ENCODE results near the gene ALG1L2. TPM values are rescaled to one million over a fixed set of nuclear protein-coding genes. Genes with fewer than 3 reads are reported as not detected.
"Not testable (repeated sequence)": the region's sequence is repeated elsewhere in the genome, so short reads cannot be mapped to it uniquely, and the experiment has no call there.

Gene ALG1L2
- total RNA-seq, 1 donor from 2014 or later, result 3.5 TPM

DNA sequence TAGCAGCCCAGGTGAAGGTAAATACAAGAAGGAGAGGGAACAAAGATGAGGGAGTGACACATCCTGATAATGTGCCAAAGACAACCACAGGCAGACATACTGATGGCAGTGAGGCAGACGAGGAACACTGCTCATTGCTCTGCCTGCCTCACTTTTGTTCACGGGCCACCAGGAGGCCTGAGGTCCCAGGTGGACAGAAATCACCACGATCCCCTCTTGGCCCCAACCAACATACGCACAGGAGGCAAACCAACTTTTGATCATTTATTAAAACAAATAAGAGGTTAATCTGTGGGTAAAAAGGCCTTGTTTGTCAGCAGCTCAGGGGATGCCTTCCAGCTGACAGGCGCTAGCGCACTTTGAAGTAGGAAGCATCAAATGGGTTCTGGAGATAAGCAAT, 4.2 kb downstream of the ALG1L2 start:
- Mint-ChIP-seq H3K4me1 (peaks cover 4% of the 10 kb centered on the region), H3K36me3 (ENCODE audit: low read depth) (no peaks in the 10 kb centered on the region), H3K27ac (no peak overlapping the region), H3K9me3 (no peaks in the 10 kb centered on the region), H3K27me3 (peaks cover 8% of the 10 kb centered on the region), H3K4me3 (no peak overlapping the region)
- TF ChIP-seq, protein P1, sequence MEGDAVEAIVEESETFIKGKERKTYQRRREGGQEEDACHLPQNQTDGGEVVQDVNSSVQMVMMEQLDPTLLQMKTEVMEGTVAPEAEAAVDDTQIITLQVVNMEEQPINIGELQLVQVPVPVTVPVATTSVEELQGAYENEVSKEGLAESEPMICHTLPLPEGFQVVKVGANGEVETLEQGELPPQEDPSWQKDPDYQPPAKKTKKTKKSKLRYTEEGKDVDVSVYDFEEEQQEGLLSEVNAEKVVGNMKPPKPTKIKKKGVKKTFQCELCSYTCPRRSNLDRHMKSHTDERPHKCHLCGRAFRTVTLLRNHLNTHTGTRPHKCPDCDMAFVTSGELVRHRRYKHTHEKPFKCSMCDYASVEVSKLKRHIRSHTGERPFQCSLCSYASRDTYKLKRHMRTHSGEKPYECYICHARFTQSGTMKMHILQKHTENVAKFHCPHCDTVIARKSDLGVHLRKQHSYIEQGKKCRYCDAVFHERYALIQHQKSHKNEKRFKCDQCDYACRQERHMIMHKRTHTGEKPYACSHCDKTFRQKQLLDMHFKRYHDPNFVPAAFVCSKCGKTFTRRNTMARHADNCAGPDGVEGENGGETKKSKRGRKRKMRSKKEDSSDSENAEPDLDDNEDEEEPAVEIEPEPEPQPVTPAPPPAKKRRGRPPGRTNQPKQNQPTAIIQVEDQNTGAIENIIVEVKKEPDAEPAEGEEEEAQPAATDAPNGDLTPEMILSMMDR (IDR thresholded peaks at IDR 0.05), result no peak
- ATAC-seq (ENCODE audit: low read depth) (no peak), DNase-seq (no peak)
- ChIA-PET CTCF (no interaction called here), POLR2A (no interaction called here)
- intact Hi-C loops (cut with micrococcal nuclease), result no loop called here

DNA sequence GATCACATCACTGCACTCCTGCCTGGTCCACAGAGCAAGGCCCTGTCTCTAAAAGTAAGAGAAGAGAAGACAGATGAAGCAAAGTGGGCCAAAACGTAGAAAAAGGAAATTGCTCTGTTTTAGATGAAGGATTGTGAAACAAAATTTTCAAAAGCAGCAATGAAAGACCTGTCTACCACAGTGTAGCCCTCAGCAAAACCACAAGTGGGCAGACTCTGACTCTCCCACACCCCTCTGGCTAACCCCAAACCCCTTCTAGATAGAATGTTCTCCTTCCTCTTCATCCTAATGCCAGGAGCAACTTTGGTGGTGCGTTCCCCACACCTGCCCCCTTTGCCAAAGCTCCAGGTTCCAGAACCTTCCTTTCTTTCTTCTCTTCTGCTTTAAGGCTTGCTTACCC, 5.0 kb downstream of the ALG1L2 start:
- CTCF ChIA-PET; H3K27ac Mint-ChIP-seq; H3K4me3 Mint-ChIP-seq; H3K36me3 Mint-ChIP-seq (ENCODE audit: low read depth); POLR2A ChIA-PET; ATAC-seq (ENCODE audit: low read depth); H3K9me3 Mint-ChIP-seq; intact Hi-C loops (cut with micrococcal nuclease); DNase-seq; H3K27me3 Mint-ChIP-seq; H3K4me1 Mint-ChIP-seq: not testable (repeated sequence)

DNA sequence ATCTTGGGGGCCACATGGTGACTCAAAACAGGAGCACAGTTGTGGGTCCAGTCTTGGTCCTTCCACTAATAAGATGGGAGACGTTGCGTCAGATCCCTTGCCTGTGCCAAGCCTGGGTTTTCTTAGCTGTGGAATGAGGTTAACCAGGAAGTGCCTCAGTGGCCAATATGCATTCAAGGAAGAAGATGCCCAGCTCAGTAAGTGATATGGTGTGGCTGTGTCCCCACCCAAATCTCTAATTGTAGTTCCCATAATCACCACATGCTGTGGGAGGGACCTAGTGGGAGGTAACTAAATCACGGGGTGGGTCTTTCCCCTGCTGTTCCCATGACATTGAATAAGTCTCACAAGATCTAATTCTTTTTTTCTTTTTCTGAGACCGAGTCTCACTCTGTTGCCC, 6.4 kb downstream of the ALG1L2 start:
- H3K36me3 Mint-ChIP-seq (ENCODE audit: low read depth), result no peaks in the 10 kb centered on the region
- DNase-seq (no peak), ATAC-seq (ENCODE audit: low read depth) (no peak)
- H3K4me1 Mint-ChIP-seq, result peaks cover 5% of the 10 kb centered on the region
- TF ChIP-seq, protein P1 (IDR thresholded peaks at IDR 0.05), result no peak
- intact Hi-C loops (cut with micrococcal nuclease), result no loop called here
- no peak overlapping the region for H3K4me3 Mint-ChIP-seq
- H3K9me3 Mint-ChIP-seq, result no peaks in the 10 kb centered on the region
- no peaks in the 10 kb centered on the region for H3K27me3 Mint-ChIP-seq
- ChIA-PET CTCF (no interaction called here), POLR2A (no interaction called here)
- no peak overlapping the region for H3K27ac Mint-ChIP-seq

DNA sequence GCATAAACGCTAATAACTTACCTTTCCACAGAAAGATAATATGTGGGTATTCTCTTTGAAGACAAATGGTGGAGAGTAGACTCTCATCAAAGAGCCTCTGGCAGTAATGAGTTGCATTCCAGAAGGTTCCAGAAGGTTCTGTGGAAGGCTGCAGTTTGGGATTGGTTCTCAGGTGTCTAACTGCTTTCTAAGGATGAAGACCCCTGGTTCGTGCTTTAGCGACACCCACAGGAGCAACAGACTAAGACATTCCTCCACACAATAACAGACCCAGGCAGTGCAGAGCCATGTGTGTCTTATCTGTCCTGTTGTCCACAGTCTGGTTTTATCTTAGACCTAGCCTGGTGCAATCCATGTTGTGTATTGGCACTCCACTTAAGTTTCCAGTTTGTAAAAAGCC, 9.1 kb downstream of the ALG1L2 start:
- not testable (repeated sequence) for DNase-seq

DNA sequence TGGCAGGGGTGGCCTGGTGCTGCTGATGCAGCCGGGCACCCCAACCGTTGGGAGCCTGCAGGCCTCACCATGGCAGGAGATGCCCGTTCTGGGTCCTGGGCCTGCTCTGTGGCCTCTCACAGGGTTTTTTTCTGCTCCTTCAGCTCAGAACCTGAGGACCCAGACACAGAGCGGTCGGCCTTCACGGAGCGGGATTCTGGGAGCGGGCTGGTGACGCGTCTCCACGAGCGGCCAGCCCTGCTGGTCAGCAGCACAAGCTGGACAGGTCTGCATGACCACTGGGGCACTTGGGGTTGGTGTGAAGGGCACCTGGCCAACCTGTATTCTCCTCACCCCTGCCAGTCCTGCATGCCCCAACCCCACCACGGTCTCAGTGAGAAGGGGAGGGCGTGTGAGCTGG, 10.3 kb downstream of the ALG1L2 start:
- no peak for DNase-seq
- POLR2A ChIA-PET, result no interaction called here
- ATAC-seq (ENCODE audit: low read depth), result no peak
- no peaks in the 10 kb centered on the region for H3K36me3 Mint-ChIP-seq (ENCODE audit: low read depth)
- TF ChIP-seq, protein P1 (IDR thresholded peaks at IDR 0.05), result no peak
- H3K27ac Mint-ChIP-seq, result no peak overlapping the region
- no peaks in the 10 kb centered on the region for H3K9me3 Mint-ChIP-seq
- no peak overlapping the region for H3K4me3 Mint-ChIP-seq
- no peaks in the 10 kb centered on the region for H3K27me3 Mint-ChIP-seq
- intact Hi-C loops (cut with micrococcal nuclease), result loop anchor here (10.0 kb wide), 1 partner anchor 467 kb away; no protein-coding TSS in a partner anchor
- CTCF ChIA-PET, result no interaction called here
- peaks cover 33% of the 10 kb centered on the region for H3K4me1 Mint-ChIP-seq

More for the DNA sequence above, 9.1 kb downstream of the ALG1L2 start:
- H3K9me3 Mint-ChIP-seq; POLR2A ChIA-PET; H3K4me3 Mint-ChIP-seq; H3K36me3 Mint-ChIP-seq (ENCODE audit: low read depth); CTCF ChIA-PET; ATAC-seq (ENCODE audit: low read depth); H3K27ac Mint-ChIP-seq; H3K27me3 Mint-ChIP-seq: not testable (repeated sequence)
- intact Hi-C loops (cut with micrococcal nuclease), result loop anchor here (10.0 kb wide), 1 partner anchor 466 kb away; no protein-coding TSS in a partner anchor
- H3K4me1 Mint-ChIP-seq, result peaks cover 29% of the 10 kb centered on the region

DNA sequence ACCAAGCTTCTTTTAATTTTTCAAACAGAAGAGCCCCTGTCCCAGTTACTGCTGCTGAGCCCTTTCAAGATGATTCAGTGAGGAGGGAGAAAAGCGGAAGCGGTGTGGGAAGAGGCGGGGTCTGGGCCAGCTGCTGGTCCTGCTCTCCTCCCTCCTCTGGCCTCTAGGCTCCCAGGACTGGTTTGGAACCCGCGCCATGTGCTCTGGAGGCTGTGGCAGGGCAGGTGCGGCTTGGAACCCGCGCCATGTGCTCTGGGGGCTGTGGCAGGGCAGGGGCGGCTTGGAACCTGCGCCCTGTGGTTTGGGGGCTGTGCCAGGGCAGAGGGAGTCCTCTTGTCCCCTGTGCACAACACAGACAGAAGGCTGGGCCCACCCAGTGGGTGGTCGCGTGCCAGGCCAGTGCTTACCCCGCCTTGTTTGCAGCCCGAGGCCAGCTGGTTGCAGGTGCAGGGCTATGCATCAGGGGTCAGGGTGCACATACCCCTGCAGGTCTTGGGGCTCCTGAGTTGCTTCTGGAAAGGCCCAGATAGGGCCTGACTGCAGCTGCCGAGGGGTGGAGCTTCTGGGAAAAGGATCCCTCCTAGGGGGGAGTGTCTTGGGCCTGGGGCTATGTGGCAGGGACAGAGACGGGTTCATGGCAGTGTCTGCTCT, 12.2 kb downstream of the ALG1L2 start:
- intact Hi-C loops (cut with micrococcal nuclease), result loop anchor here (1.0 to 10.0 kb wide), 3 partner anchors 17 to 469 kb away; no protein-coding TSS in a partner anchor
- ChIA-PET CTCF (interaction anchor here (1.1 kb wide), 1 partner anchor 12 kb away, joined by 4 read pairs; no protein-coding TSS in a partner anchor), POLR2A (interaction anchor here (0.6 to 2.4 kb wide), 3 partner anchors 17 to 1412 kb away, joined by 3 to 15 read pairs (median 4); no protein-coding TSS in a partner anchor)
- Mint-ChIP-seq H3K4me3 (peak overlapping the region; percentile 77), H3K27me3 (no peaks in the 10 kb centered on the region), H3K4me1 (peaks cover 37% of the 10 kb centered on the region), H3K9me3 (no peaks in the 10 kb centered on the region), H3K36me3 (ENCODE audit: low read depth) (no peaks in the 10 kb centered on the region), H3K27ac (peak overlapping the region; percentile 79)
- TF ChIP-seq, protein P1 (IDR thresholded peaks at IDR 0.05), result no peak
- peak; percentile 45 for ATAC-seq (ENCODE audit: low read depth)
- DNase-seq, result peak; percentile 44

DNA sequence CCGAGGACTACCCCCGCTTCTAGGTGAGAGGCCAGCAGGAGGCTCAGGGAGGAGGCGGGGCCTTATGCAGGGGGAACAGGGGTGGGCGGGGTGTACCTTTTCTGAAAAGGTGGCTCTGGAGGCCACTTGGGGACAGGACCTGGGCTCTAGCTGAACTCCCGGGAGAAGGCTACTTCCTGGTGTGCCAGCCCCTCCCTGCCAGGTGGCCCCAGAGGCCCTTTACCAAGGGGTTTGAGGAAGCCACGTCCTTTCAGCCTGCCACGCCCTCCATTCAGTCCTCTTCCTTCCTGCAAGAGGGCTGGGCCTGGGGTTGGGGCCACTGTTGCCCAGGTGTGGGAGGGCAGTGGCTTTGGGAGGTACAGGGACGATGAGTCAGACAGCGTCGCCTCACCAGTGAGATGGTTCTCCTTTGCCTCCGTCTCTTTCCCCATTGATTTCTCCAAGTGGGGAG, 12.9 kb downstream of the ALG1L2 start:
- ATAC-seq (ENCODE audit: low read depth); H3K9me3 Mint-ChIP-seq; DNase-seq; H3K27me3 Mint-ChIP-seq; CTCF ChIA-PET; H3K36me3 Mint-ChIP-seq (ENCODE audit: low read depth): not testable (repeated sequence)
- intact Hi-C loops (cut with micrococcal nuclease), result loop anchor here (1.0 to 10.0 kb wide), 3 partner anchors 17 to 470 kb away; no protein-coding TSS in a partner anchor
- peak overlapping the region; percentile 79 for H3K27ac Mint-ChIP-seq
- H3K4me1 Mint-ChIP-seq, result peaks cover 37% of the 10 kb centered on the region
- POLR2A ChIA-PET, result interaction anchor here (2.4 kb wide), 1 partner anchor 18 kb away, joined by 15 read pairs; no protein-coding TSS in a partner anchor
- peak overlapping the region; percentile 77 for H3K4me3 Mint-ChIP-seq

DNA sequence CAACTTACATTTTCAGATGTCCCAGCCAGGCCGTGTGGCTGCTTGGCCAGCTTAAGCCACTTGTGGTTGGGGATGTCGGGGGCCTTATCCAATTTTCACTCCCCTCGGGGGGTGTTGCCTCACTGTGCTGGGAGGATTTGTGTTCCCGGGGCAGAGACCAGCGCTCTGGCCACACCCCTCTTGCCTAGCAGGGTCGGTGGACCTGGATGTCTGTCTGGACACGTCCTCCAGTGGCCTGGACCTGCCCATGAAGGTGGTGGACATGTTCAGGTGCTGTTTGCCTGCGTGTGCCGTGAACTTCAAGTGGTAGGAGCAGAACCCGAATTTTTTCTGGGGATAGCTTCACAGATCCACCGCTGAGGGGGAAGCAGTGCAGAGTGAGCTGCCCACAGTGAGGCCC, 14.2 kb downstream of the ALG1L2 start:
- intact Hi-C loops (cut with micrococcal nuclease), result loop anchor here (2.0 to 10.0 kb wide), 2 partner anchors 69 to 471 kb away; no protein-coding TSS in a partner anchor
- Mint-ChIP-seq H3K4me1 (peaks cover 37% of the 10 kb centered on the region), H3K27ac (peak overlapping the region; percentile 7)
- POLR2A ChIA-PET; DNase-seq; H3K4me3 Mint-ChIP-seq; H3K9me3 Mint-ChIP-seq; ATAC-seq (ENCODE audit: low read depth); H3K36me3 Mint-ChIP-seq (ENCODE audit: low read depth); H3K27me3 Mint-ChIP-seq: not testable (repeated sequence)
- CTCF ChIA-PET, result interaction anchor here (1.1 kb wide), 1 partner anchor 155 kb away, joined by 3 read pairs; no protein-coding TSS in a partner anchor

Measured in activated B cell treated with CpG ODN at 0.5 μM for 24 hours (primary cell).